HG03066 (cell line): ENCODE results near the gene CBX4.

Source experiments
- ATAC-seq: cut with Tn5 transposase; IDR thresholded peaks from one replicate; pipeline ENCODE4 v1.9.1; 2021; ENCODE audit warnings: low read depth; ENCODE audit not compliant: unreplicated experiment

The CBX4 gene

DNA sequence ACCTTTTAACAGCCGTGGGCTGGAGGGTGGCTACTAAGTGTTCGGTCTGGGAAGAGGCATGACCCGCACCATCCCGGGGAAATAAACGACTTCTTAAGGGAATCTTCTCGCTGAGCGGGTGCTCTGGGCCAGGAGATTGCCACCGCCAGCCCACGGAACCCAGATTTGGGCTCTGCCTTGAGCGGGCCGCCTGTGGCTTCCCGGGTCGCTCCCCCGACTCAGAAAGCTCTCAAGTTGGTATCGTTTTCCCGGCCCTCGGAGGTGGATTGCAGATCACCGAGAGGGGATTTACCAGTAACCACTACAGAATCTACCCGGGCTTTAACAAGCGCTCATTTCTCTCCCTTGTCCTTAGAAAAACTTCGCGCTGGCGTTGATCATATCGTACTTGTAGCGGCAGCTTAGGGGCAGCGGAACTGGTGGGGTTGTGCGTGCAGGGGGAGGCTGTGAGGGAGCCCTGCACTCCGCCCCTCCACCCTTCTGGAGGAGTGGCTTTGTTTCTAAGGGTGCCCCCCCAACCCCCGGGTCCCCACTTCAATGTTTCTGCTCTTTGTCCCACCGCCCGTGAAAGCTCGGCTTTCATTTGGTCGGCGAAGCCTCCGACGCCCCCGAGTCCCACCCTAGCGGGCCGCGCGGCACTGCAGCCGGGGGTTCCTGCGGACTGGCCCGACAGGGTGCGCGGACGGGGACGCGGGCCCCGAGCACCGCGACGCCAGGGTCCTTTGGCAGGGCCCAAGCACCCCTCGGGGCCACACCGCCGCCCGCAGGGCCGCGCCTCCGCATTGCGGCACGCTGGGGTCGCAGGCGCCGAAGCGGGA lies 3.6 kb upstream of the CBX4 start:
- ATAC-seq, result no peak

GRCh38 chr17:79842136-79842655 lies 3.0 kb upstream of the CBX4 start:
- ATAC-seq, result no peak

GRCh38 chr17:79841369-79842135 lies 2.3 kb upstream of the CBX4 start:
- no peak for ATAC-seq

- no peak for ATAC-seq
Measured at GRCh38 chr17:79840989-79841286, 1.7 kb upstream of the CBX4 start.

DNA sequence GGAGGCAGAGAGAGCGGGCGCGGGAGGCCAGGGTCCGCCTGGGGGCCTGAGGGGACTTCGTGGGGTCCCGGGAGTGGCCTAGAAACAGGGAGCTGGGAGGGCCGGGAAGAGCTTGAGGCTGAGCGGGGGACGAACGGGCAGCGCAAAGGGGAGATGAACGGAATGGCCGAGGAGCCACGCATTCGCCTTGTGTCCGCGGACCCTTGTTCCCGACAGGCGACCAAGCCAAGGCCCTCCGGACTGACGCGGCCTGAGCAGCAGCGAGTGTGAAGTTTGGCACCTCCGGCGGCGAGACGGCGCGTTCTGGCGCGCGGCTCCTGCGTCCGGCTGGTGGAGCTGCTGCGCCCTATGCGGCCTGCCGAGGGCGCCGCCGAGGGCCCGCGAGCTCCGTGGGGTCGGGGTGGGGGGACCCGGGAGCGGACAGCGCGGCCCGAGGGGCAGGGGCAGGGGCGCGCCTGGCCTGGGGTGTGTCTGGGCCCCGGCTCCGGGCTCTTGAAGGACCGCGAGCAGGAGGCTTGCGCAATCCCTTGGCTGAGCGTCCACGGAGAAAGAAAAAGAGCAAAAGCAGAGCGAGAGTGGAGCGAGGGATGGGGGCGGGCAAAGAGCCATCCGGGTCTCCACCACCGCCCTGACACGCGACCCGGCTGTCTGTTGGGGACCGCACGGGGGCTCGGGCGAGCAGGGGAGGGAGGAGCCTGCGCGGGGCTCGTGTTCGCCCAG lies 1.2 kb upstream of the CBX4 start:
- ATAC-seq, result no peak

DNA sequence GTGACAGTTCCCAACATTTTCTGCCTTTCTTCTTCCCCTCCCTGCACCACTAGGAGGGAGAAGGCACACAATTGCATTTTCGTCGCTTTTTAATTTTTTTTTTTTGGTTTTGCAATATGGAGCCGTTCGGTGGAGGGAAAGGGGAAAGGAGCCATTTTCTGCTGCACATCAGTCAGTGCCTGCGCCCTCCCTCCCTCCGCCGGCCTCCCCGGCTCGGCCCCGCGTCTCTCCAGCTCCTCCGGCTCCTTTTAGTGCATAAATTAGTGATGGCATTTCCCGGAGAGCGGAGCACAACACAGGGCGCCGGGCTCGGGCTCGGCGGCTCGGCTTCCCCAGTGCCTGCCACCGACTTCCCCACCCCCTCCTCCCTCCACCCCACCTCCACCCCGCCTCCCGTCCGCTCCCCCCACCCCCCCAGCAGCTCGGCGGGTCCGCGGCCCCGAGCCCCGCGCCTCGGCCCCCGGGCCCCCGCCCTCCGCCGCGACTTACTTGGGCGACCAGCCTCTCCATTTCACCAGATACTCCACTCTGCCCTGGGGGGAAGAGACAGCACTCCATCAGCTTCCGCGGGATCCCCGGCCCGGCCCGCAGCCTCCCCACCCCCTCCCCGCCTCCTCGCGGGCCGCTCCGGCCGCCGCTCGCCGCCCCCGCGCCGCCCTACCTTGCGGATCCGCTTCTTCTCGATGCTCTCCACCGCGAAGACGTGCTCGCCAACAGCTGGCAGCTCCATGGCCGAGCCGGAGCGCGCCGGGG lies 542 bp downstream of the CBX4 start:
- no peak for ATAC-seq

GRCh38 chr17:79837888-79838521 lies 1.2 kb downstream of the CBX4 start:
- ATAC-seq, result no peak

DNA sequence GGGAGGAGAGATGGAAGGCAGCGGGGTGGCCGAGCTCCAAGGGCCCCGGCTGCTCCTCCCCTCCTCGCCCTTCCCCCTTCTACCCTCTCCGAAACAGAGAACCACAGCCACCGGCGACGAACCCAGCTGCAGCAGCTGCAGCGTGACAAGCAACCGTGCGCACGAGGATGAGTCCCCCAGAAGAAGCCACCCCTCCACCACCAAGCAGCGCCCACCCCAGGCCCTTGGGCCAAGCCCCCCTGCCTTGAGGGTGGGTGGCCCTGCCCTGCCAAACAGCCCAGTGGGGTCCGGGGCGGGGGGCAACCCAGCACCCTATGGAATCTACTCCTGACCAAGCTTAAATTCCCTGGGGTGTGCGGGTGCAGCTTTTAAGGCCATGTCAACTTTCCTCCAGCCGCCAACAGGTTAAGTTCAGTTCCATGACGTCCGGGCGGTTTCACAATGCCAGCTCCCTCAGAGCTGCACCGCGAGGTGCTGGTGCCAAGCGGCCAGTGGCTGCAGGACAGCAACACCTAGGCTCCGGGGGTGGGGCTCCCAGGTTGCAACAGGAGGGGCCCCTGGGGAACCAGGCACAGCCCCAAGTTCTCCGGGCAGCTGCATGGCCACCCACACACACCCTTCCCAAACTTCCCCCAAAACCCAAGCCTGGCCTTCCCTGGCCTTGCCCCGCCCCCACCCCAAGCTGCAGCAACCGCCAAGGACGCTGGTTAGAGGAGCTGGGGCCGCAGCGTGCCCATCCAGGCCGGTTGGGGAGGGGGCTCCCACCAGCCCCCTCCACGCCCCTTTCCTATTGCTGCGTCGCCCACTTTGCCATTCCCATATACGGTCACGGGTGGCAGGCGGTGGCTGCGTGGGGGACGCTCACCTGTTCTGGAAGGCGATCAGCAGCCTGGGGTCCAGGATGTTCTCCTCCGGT lies 2.0 kb downstream of the CBX4 start:
- ATAC-seq, result peak; percentile 39

DNA sequence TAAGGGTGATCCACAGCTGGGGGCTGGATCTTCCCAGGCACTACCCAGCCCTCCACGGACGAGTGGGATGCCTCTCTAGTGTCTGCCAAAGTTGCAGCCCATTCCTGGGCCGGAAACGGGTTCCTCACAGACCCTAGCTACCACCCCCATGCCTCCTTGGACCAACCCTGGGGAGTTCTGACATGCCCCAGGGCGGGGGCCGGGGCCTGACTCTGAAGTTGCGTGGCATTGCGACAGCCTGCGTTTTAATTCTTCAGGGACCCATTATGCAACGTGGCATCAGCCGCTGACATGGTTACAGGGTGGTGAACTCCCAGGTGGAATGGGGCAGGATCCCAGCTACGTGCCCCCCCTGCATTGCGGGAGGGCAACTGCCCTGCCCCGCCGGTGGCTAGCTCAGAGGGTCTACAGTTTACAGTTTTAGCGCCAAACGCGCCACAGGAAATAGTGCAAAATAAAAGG lies 2.7 kb downstream of the CBX4 start:
- ATAC-seq, result no peak

DNA sequence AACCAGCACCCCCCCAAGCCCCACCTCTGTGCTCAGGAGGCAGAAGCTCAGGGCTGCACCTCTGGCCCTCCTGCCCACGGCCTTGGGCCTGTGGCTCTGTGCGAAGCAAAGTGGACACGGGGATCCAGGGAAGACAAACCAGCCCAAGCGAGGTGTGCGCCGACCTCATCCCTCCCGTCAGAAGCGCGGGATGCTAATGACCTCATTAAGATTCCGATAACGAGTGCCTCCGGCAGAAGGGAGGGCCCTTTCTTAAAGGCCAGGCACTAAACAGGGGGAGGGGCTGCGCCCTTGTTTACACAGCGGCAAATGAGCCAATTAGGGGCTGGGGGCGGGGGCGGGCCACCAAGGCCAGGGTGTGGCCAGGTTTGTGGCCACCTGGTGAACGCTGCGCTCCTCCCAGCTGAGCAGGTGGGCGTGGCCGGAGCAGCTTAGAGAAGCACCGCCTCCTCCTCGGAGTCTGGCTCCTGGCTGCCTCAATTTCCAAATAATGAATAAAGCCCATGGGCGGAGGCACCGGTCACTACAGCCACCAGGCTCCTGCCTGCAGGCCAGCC lies 3.2 kb downstream of the CBX4 start:
- no peak for ATAC-seq

DNA sequence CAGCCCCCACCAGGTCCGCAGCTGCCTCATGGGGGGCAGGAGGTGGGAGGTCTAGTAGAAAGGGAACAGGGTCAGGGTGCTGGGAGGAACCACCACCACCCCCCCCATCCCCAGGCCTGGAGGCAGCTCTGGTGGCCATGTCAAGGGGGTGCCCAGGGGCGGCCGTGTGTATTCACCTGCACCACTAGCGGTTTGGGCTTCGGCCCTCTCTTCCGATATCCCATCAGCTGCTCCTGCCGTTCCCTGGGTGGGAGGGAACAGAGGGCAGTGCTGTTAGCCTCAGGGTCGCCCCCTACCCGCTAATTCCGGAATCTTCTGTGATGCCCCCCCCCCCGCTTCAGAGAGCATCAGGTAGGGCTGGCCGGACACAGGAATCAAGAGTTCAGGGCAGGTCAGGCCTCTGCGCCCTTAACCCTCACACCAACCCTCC lies 3.8 kb downstream of the CBX4 start:
- ATAC-seq, result no peak

- no peak for ATAC-seq
Measured at GRCh38 chr17:79834565-79835469, 4.4 kb downstream of the CBX4 start.

GRCh38 chr17:79833744-79834564 lies 5.3 kb downstream of the CBX4 start:
- no peak for ATAC-seq

GRCh38 chr17:79833110-79833450 lies 6.2 kb downstream of the CBX4 start:
- ATAC-seq, result no peak

GRCh38 chr17:79832218-79833109 lies 6.8 kb downstream of the CBX4 start:
- ATAC-seq, result no peak
